Upper lobe of right lung (tissue), 1 donor: ENCODE data around the gene INSIG2. TPM values are rescaled to one million over a fixed set of nuclear protein-coding genes. Genes with fewer than 3 reads are reported as not detected.

Source experiments
- ATAC-seq: fragments of 200-7000 bp; cut with Tn5 transposase; one replicate; pipeline ENCODE4 v1.9.1; 2020; ENCODE audit warnings: mild to moderate bottlenecking, moderate library complexity
- DNase-seq: peaks from one replicate; pipeline ENCODE4 v3.0.0-alpha.2; 2020
- H3K27ac ChIP-seq: fragments of 200-600 bp; one replicate; pipeline ENCODE4 v1.8.0; 2022
- H3K27me3 ChIP-seq: fragments of 200-600 bp; one replicate; pipeline ENCODE4 v1.8.0; 2022; ENCODE audit warnings: mild to moderate bottlenecking
- H3K36me3 ChIP-seq: fragments of 200-600 bp; one replicate; pipeline ENCODE4 v1.8.0; 2022
- H3K4me1 ChIP-seq: fragments of 200-600 bp; one replicate; pipeline ENCODE4 v1.8.0; 2022
- H3K4me3 ChIP-seq: fragments of 200-600 bp; one replicate; pipeline ENCODE4 v1.8.0; 2022; ENCODE audit warnings: mild to moderate bottlenecking
- H3K9me3 ChIP-seq: fragments of 200-600 bp; one replicate; pipeline ENCODE4 v1.8.0; 2022
- CTCF ChIP-seq: fragments of 200-600 bp; IDR thresholded peaks from one replicate; pipeline ENCODE4 v1.8.0; 2022; ENCODE audit warnings: antibody characterized with exemption
- intact Hi-C: fragments of 100-400 bp; cut with DNase I; formaldehyde crosslinking; loops from one replicate; pipeline ENCODE4 v1.11.0; 2022
- total RNA-seq: library from RNA; stranded (reverse); fragmentation: NEBNext Ultra II Directional; extraction: Animal tissue kit (Norgen Biotek cat#: 25700); gene quantifications from one replicate; pipeline ENCODE4 v1.2.1, GENCODE V29; 2021
- donor health status: DM: no; HTN: yes; CAD: no; lungs with severe emphysema.

The INSIG2 gene
- total RNA-seq, 1 donor from 2014 or later = 42.0 TPM

DNA sequence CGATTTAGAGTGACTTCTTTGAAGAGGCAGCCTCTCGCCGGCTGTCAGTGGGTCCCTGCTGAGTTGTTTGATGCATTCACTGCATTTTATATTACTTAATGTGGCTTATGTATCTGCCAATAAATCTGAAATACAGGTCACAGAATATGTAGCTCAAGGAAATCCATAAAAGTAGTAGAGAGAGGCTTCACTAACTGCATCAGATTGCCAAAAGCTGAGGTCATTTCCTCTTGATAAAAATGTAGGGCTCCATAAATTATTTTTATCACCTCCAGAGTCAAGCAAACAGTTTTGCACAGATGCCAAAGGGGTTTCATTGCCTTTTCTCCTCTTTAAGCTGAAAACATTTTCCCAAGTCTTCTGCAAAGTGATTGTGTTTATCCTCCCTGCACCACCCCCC is 37.9 kb upstream of the INSIG2 start:
- ATAC-seq = no peak
- peaks cover 8% of the 10 kb centered on the region for H3K4me1 ChIP-seq

GRCh38 chr2:118050974-118051373 is 37.3 kb upstream of the INSIG2 start:
- H3K27ac ChIP-seq = no peak overlapping the region
- no peak overlapping the region for H3K4me3 ChIP-seq
- no peaks in the 10 kb centered on the region for H3K36me3 ChIP-seq
- TF ChIP-seq CTCF = no peak
- H3K4me1 ChIP-seq = peaks cover 8% of the 10 kb centered on the region
- no peak for ATAC-seq
- DNase-seq = no peak
- no peaks in the 10 kb centered on the region for H3K9me3 ChIP-seq
- intact Hi-C loops = no loop called here
- H3K27me3 ChIP-seq = peaks cover 14% of the 10 kb centered on the region

More for the DNA sequence above, 37.9 kb upstream of the INSIG2 start:
- Histone ChIP-seq H3K27ac (no peak overlapping the region), H3K9me3 (no peaks in the 10 kb centered on the region), H3K4me3 (no peak overlapping the region), H3K36me3 (no peaks in the 10 kb centered on the region), H3K27me3 (peaks cover 14% of the 10 kb centered on the region)
- TF ChIP-seq CTCF = no peak
- DNase-seq = no peak
- intact Hi-C loops = no loop called here

DNA sequence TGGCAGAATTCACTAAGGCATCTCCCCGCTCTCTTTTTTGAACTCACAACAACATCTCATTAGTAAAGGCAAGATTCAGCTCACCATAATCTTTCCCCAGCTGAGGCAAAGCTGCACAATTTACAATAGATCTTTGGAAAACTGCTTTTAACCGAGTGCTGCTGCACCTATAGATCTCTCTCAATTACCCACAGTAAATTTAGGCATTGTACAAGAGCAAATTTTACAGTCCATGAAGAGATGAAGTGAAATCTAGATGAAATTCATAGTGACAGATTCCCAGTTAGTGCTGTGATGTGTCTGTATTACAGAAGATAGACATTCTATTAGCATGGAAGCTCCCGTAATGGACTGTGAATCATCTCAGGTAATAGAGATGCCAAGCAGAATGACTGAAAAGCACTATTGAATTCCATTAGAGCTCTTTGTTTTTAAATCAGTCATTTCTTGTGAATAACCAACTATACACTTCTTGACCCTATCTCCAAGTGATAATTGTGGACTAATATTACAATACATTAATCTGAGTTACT is 36.4 kb upstream of the INSIG2 start:
- no peak for TF ChIP-seq CTCF
- H3K4me3 ChIP-seq = no peak overlapping the region
- intact Hi-C loops = no loop called here
- H3K36me3 ChIP-seq = no peaks in the 10 kb centered on the region
- ATAC-seq (no peak), DNase-seq (no peak)
- H3K9me3 ChIP-seq = no peaks in the 10 kb centered on the region
- H3K27ac ChIP-seq = no peak overlapping the region
- H3K27me3 ChIP-seq = peaks cover 14% of the 10 kb centered on the region
- H3K4me1 ChIP-seq = peaks cover 7% of the 10 kb centered on the region

DNA sequence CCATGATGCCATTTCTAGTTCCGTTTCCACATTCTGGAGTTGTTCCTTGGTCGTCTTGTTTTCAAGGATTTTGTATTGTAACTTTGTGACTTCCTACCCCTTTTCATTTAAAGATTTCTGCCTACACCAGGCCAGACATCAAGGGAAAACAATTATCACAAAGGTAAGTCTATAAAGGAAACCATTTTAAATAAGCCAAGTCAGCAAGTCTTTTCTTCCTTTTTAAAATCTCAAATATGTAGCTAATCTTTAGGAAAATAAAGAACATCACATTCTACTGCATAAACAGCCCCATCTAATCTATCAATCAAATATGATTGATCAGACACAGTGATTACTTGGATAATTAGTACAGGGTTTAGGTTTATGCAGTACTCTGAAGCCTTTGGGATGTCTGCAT is 35.8 kb upstream of the INSIG2 start:
- no peaks in the 10 kb centered on the region for H3K36me3 ChIP-seq
- intact Hi-C loops = no loop called here
- H3K9me3 ChIP-seq = no peaks in the 10 kb centered on the region
- no peak for DNase-seq
- H3K27ac ChIP-seq = no peak overlapping the region
- no peak for TF ChIP-seq CTCF
- no peak overlapping the region for H3K4me3 ChIP-seq
- no peak for ATAC-seq
- H3K27me3 ChIP-seq = peaks cover 10% of the 10 kb centered on the region
- peaks cover 1% of the 10 kb centered on the region for H3K4me1 ChIP-seq

DNA sequence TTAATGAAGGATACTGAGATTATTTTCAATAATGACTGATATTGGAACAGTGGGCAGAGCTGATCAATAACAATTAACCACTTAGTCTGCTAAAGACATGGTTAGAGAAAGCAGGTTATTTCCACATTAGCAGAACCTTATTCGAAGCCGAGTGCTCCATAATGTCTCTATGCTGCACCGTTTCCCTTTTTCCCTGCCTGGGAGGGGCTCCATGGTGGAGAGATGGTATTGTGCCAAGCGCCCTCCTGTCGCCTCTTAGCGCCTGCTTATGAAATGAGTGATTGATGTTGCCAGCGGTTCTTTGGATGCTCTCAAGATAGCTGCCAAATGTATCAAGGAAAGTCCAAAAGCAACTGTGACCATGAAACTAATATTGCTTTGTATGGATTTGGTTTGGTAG is 34.6 kb upstream of the INSIG2 start:
- peaks cover 10% of the 10 kb centered on the region for H3K27me3 ChIP-seq
- DNase-seq = no peak
- intact Hi-C loops = no loop called here

More for the DNA sequence above, 34.6 kb upstream of the INSIG2 start:
- Histone ChIP-seq H3K36me3 (no peaks in the 10 kb centered on the region), H3K9me3 (no peaks in the 10 kb centered on the region), H3K4me3 (no peak overlapping the region), H3K4me1 (no peaks in the 10 kb centered on the region), H3K27ac (no peak overlapping the region)
- ATAC-seq = no peak
- no peak for TF ChIP-seq CTCF
